Astrocyte (in vitro differentiated cells and primary cell): ENCODE measurements around the gene RPL10. TPM values are rescaled to one million over a fixed set of nuclear protein-coding genes. Genes with fewer than 3 reads are reported as not detected.

Source experiments
- DNase-seq: peaks from one replicate; pipeline ENCODE4 v3.0.0-alpha.2; 2010; ENCODE audit warnings: low read depth
- FAIRE-seq: peaks from 2 replicates; lab custom pipeline; 2011; peaks lifted over from hg19 to GRCh38; lab: Jason Lieb, UNC
- H2AFZ ChIP-seq: 2 replicates; pipeline ENCODE4 v1.6.0; 2012; ENCODE audit warnings: low read depth, low read length, inconsistent platforms
- H3K27ac ChIP-seq: 2 replicates; pipeline ENCODE4 v1.5.1; 2011; ENCODE audit warnings: low read depth, low read length, inconsistent platforms
- H3K27me3 ChIP-seq: 2 replicates; pipeline ENCODE4 v1.6.0; 2011; ENCODE audit warnings: low read length, inconsistent platforms; ENCODE audit not compliant: insufficient read depth
- H3K36me3 ChIP-seq: 2 replicates; pipeline ENCODE4 v1.5.1; 2011; ENCODE audit warnings: low read length, inconsistent platforms; ENCODE audit not compliant: insufficient read depth
- H3K4me1 ChIP-seq: 2 replicates; pipeline ENCODE4 v1.5.1; 2011; ENCODE audit warnings: low read length, inconsistent platforms; ENCODE audit not compliant: insufficient read depth
- H3K4me2 ChIP-seq: 2 replicates; pipeline ENCODE4 v1.6.0; 2012; ENCODE audit warnings: low read length, inconsistent platforms
- H3K4me3 ChIP-seq: 2 replicates; pipeline ENCODE4 v1.5.1; 2011; ENCODE audit warnings: low read depth, mild to moderate bottlenecking, low read length, inconsistent platforms; ENCODE audit not compliant: insufficient read depth
- H3K79me2 ChIP-seq: 2 replicates; pipeline ENCODE4 v1.6.0; 2012; ENCODE audit warnings: mild to moderate bottlenecking, low read length, inconsistent platforms; ENCODE audit not compliant: insufficient read depth
- H3K9ac ChIP-seq: 2 replicates; pipeline ENCODE4 v1.6.0; 2012; ENCODE audit warnings: mild to moderate bottlenecking, low read length, inconsistent platforms
- H3K9me3 ChIP-seq: 2 replicates; pipeline ENCODE4 v1.5.1; 2012; ENCODE audit warnings: low read depth, mild to moderate bottlenecking, low read length, inconsistent platforms; ENCODE audit not compliant: insufficient read depth
- H4K20me1 ChIP-seq: 2 replicates; pipeline ENCODE4 v1.6.0; 2012; ENCODE audit warnings: low read length, inconsistent platforms; ENCODE audit not compliant: insufficient read depth
- H3K27ac Mint-ChIP-seq: one replicate; pipeline ENCODE4 v1.8.0; 2021; ENCODE audit warnings: mild to moderate bottlenecking, mixed read lengths; ENCODE audit not compliant: unreplicated experiment
- H3K27me3 Mint-ChIP-seq: one replicate; pipeline ENCODE4 v1.8.0; 2021; ENCODE audit warnings: low read depth, mixed read lengths; ENCODE audit not compliant: unreplicated experiment
- H3K36me3 Mint-ChIP-seq: one replicate; pipeline ENCODE4 v1.8.0; 2021; ENCODE audit warnings: low read depth, mixed read lengths; ENCODE audit not compliant: unreplicated experiment
- H3K4me1 Mint-ChIP-seq: one replicate; pipeline ENCODE4 v1.8.0; 2021; ENCODE audit warnings: low read depth, mixed read lengths; ENCODE audit not compliant: unreplicated experiment
- H3K4me3 Mint-ChIP-seq: one replicate; pipeline ENCODE4 v1.8.0; 2021; ENCODE audit warnings: mild to moderate bottlenecking, moderate library complexity, mixed read lengths; ENCODE audit not compliant: unreplicated experiment
- H3K9me3 Mint-ChIP-seq: one replicate; pipeline ENCODE4 v1.8.0; 2021; ENCODE audit warnings: mild to moderate bottlenecking, mixed read lengths; ENCODE audit not compliant: unreplicated experiment
- EZH2 ChIP-seq: IDR thresholded peaks from 2 replicates; pipeline ENCODE4 v1.6.1; 2012; ENCODE audit warnings: mild to moderate bottlenecking, low read length, inconsistent platforms; ENCODE audit not compliant: insufficient read depth
- total RNA-seq: library from RNA; stranded (reverse); gene quantifications from 2 replicates; pipeline ENCODE4 v1.2.1, GENCODE V29; 2021
- TF ChIP-seq, protein P1 (sequence below): IDR thresholded peaks from 2 replicates; pipeline ENCODE4 v1.5.1; 2011; ENCODE audit warnings: low read depth, mild to moderate bottlenecking, inconsistent platforms, low read length, moderate library complexity; ENCODE audit not compliant: insufficient read depth

Gene RPL10
- total RNA-seq, 1 donor from 2014 or later: 1,967 TPM

DNA sequence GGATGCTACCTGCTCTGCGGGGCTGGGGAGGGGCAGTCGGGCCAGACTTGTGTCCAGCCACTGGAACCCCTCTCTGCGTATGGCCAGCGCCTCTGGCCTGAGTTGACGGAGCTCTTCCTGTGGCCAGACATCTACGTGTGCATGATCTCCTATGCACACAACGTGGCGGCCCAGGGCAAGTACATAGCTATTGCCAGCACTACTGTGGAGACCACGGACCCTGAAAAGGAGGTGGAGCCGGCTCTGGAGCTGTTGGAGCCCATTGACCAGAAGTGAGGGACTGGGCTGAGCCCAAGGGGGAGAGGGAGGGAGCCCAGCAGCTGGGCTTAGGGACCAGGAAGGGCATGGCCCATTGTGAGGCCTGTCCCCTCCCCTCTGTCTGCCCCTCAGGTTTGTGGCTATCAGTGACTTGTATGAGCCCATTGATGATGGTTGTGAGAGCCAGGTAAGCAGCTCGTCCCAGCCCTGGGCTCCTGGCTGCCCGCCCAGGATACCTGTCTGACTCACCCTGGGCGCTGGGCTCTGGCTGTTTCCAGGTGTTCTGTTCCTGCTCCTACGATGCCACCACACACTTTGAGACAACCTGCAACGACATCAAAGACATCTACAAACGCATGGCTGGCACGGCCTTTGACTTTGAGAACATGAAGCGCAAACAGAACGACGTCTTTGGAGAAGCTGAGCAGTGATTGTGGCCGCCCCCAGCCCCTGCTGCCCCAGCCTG lies 44.0 kb downstream of the RPL10 start:
- Mint-ChIP-seq H3K36me3 (peaks cover 1% of the 10 kb centered on the region), H3K4me3 (no peak overlapping the region), H3K4me1 (no peaks in the 10 kb centered on the region), H3K9me3 (no peaks in the 10 kb centered on the region), H3K27ac (no peak overlapping the region), H3K27me3 (no peaks in the 10 kb centered on the region)
- DNase-seq: no peak
- Histone ChIP-seq H2AFZ (no peak overlapping the region), H3K4me1 (peaks cover 25% of the 10 kb centered on the region), H3K9ac (no peak overlapping the region), H3K36me3 (peaks cover 4% of the 10 kb centered on the region), H3K4me2 (no peak overlapping the region), H4K20me1 (peaks cover 59% of the 10 kb centered on the region), H3K79me2 (peaks cover 75% of the 10 kb centered on the region), H3K27me3 (no peaks in the 10 kb centered on the region), H3K4me3 (no peak overlapping the region), H3K9me3 (no peaks in the 10 kb centered on the region), H3K27ac (no peak overlapping the region)
- FAIRE-seq: no peak
- TF ChIP-seq EZH2: no peak
- TF ChIP-seq, protein P1, sequence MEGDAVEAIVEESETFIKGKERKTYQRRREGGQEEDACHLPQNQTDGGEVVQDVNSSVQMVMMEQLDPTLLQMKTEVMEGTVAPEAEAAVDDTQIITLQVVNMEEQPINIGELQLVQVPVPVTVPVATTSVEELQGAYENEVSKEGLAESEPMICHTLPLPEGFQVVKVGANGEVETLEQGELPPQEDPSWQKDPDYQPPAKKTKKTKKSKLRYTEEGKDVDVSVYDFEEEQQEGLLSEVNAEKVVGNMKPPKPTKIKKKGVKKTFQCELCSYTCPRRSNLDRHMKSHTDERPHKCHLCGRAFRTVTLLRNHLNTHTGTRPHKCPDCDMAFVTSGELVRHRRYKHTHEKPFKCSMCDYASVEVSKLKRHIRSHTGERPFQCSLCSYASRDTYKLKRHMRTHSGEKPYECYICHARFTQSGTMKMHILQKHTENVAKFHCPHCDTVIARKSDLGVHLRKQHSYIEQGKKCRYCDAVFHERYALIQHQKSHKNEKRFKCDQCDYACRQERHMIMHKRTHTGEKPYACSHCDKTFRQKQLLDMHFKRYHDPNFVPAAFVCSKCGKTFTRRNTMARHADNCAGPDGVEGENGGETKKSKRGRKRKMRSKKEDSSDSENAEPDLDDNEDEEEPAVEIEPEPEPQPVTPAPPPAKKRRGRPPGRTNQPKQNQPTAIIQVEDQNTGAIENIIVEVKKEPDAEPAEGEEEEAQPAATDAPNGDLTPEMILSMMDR: no peak

DNA sequence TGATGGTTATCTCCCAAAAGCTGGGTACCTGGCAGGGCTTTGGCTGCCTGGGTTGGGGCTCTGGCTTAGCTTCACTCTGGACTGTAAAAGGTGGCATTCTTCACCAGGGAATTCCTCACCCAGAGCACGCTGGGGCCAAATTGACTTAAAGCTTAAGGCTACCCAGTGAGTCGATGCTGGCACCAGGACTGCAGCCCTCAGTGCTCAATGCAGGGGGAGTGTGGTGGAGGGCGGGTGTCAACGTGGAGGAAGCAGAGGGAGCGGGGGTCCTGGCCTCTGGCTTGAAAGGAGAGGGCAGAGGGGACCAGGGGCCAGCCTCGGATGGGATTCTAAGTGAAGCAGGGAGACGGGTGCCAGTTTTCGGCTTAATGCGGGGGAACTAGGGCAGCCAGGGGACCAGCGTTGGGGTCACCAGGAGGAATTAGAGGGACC lies 45.3 kb downstream of the RPL10 start:
- H3K9me3 ChIP-seq: no peaks in the 10 kb centered on the region
- H3K27me3 Mint-ChIP-seq: no peaks in the 10 kb centered on the region
- peaks cover 4% of the 10 kb centered on the region for H3K36me3 ChIP-seq
- H3K9ac ChIP-seq: peak overlapping the region; percentile 67
- H4K20me1 ChIP-seq: peaks cover 49% of the 10 kb centered on the region
- TF ChIP-seq, protein P1: no peak
- no peak for TF ChIP-seq EZH2
- H3K27ac Mint-ChIP-seq: peak overlapping the region; percentile 80
- DNase-seq (no peak), FAIRE-seq (no peak)
- H3K4me3 ChIP-seq: no peak overlapping the region
- H3K27ac ChIP-seq: peak overlapping the region; percentile 53
- H3K4me2 ChIP-seq: peak overlapping the region; percentile 80
- peaks cover 21% of the 10 kb centered on the region for H3K4me1 ChIP-seq
- no peak overlapping the region for H2AFZ ChIP-seq
- no peaks in the 10 kb centered on the region for H3K9me3 Mint-ChIP-seq
- peaks cover 62% of the 10 kb centered on the region for H3K79me2 ChIP-seq
- H3K4me3 Mint-ChIP-seq: peak overlapping the region; percentile 76
- H3K4me1 Mint-ChIP-seq: no peaks in the 10 kb centered on the region
- H3K36me3 Mint-ChIP-seq: peaks cover 1% of the 10 kb centered on the region
- no peaks in the 10 kb centered on the region for H3K27me3 ChIP-seq
